Fibroblast of skin of back (primary cell): ENCODE data around the gene SLC22A2.
A peak's percentile ranks its signal among the peaks of the same experiment; 100 is the strongest.

Experiments
- DNase-seq: peaks from one replicate; pipeline ENCODE4 v3.0.0-alpha.2; 2013

The SLC22A2 gene

DNA sequence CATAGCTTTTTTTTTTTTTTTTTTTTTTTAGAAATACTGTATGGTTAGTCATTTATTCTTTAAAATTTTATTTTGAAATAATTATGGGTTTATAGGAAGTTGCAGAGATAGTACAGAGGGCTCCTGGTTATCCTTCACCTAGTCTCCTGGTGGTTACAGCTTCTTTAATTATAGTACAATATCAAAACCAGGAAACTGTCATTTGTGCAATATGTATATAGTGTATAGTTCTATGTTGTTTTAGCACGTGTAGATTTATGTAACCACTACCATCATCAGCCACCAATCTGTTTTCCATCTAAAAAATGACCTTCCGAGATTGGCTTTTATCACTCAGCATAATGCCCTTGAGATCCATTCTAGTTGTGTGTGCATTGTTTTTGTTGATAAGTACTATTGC, 54.7 kb downstream of the SLC22A2 start:
- DNase-seq, result no peak

DNA sequence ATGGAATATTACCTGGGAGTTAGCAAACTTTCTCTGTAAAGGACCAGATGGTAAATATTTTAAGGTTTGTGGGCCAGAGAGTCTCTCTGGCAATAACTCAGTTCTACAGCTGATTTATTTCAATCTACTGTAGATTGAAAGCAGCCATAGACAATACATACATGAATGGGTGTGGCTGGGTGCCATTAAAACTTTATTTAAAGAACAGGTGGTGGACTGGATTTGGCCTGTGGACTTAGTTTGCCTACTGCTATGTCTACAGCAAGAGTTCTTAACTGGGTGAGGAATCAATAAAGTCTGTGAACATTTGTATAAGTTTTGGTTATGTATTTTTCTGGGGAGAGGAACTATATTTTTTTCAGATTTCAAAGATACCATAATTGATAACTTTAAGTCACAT, 55.1 kb downstream of the SLC22A2 start:
- no peak for DNase-seq

DNA sequence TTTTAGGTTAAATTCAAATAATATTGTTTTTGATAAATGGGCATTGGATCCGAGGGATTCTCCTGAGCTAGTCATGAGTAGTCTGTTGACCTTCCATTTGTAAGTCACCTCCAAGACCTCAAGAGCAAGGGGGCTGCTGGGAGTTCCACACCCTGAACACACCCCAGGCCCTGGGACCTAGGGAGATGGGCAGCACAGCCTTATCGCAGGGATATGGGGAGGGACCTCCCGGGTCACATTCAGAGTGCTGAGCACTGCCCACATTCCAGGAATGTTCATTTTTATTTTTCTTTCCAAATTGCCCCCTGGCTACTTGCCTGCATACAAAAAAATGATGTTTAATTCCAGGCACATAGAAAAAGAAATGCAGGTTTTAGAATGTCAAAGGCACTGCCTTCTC, 55.5 kb downstream of the SLC22A2 start:
- no peak for DNase-seq

DNA sequence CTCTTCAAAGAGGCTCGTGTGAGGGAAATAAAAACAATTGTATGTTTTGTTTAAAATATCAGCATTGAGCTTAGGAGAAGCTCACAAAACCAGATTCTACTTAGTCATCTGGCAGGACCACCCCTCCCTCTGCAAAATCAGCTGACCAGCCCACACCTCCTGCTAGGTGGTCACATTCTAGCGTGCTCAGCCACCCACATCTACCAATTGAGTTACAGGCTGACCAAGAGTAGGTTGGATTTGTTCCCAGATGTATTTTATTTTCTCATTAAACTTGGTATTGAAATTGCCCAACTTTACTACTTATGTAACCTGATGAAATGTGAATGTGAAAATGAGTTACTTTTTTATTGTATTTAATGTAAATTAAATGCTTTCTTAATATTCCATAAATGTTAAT, 56.2 kb downstream of the SLC22A2 start:
- DNase-seq, result no peak

DNA sequence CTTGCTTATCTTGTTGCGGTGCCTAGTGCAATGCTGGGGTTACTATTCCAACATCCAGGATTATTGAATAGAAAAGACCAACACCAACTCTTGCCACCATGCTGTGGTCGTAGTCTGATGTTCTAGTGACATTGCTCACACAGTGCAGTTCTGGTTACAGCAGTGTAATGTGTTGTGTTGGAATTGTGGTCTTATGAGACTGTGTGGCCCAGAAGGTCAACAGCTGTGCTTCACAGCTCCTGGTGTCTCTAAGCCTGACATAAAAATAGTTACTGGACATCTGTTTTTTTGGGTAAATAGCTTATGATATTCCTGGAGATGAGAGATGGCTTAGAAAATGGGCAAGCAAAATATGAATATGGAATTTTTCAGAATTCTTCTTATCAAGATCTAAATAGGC, 57.6 kb downstream of the SLC22A2 start:
- DNase-seq, result no peak

DNA sequence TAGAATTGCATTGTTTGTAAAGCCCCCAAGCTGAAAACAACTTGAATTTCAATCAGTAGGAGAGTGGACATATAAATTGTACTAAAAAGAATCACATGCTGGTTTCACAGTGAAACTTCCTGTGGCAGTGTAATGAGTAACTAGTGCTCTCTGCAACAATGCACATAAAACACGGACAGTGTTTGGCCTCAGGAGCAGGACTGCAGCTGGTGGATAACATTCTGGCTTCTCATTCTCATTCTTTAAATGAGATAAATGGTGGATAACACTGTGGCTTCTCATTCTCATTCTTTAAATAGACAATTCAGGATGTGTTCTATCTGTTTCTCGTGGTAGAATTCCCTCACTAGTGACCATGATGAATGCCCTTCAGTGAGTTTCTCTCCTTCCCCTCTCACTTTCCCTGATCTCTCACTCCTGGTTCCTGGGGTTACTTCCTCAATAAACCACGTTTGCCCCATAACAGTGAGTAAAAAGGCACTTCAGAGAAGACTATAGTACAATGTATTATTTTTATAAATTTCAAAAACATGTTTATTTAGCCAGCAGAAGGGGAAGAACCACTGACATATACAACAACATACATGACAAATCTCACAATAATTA, 59.9 kb downstream of the SLC22A2 start:
- no peak for DNase-seq

DNA sequence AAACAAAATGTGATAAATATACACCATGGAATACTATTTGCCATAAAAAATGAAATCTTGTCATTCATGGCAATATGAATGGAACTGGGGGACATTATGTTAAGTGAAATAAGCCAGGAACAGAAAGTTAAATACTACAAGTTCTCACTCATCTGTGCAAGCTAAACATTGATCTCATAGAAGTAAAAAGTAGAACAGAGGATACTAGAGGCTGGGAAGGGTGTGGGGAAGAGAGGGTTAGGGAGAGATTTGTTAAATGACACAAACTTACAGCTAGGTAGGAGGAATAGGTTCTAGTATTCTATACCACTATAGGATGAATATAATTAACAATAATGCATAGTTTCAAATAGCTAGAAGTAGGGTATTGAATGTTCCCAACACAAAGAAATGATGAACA, 61.0 kb downstream of the SLC22A2 start:
- no peak for DNase-seq

DNA sequence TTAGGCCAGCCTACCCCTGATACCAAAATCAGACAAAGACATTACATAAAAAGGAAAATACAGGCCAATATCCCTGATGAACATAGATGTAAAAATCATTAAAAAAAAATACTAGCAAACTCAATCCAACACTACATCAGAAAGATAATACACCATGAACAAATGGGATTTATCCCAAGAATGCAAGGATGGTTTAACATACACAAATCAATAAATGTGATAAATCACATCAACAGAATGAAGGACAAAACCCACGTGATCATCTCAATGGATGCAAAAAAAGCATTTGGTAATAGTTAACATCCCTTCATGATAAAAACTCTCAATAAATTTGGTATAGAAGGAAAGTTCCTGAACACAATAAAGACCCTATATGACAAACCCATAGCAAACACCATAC, 63.8 kb downstream of the SLC22A2 start:
- DNase-seq, result no peak

DNA sequence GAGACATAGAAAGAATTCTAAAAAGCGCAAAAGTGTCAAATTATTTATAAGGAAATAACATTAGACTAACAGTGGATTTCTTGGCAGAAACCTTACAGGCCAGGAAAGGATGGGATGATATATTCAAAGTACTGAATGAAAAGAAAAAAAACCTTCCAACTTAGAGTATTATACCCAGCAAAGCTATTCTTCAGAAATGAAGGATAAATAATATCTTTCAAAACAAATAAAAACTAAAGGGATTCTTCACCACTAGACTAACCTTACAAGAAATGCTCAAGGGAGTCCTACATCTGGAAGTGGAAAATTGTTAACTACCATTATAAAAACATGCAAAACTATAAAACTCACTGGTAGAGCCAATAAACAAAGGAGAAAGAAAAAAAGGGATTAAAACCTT, 65.8 kb downstream of the SLC22A2 start:
- no peak for DNase-seq

DNA sequence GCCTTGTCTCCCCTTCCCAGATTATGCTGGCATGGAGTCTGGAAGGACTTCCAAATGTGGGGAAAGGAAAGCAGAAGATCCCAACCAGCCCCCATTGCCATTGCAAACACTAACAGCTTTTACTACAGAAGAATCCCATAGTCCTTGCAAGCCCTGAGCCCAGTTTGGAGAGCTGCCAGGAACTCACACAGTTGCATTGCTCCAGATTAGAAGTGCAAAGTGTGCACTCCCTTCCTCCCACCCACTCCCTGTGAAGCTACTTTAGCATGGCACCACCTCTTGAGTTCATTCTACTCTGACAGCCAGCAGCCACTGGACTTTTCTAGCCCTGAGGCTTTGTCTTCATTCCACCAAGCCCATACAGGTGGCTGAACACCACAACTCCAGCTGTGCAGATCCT, 67.6 kb downstream of the SLC22A2 start:
- DNase-seq, result no peak

DNA sequence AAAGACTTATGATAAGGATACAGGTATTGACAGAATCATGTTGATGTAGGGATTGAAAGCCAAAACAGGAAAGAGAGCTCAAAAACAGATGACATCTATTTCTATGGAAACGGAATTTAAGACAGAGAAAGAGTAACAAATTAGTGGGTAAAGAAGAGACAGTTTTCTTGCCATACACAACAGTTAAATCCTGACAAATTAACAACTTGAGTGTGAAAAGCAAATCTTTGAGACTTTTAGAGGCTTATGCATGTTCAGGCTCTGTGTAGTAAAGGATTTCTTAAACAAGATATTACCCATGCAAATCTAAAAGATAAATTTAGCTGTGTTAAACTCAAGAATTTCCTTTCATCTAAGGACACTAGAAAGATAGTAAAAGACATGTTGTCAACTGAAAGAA, 68.5 kb downstream of the SLC22A2 start:
- no peak for DNase-seq

DNA sequence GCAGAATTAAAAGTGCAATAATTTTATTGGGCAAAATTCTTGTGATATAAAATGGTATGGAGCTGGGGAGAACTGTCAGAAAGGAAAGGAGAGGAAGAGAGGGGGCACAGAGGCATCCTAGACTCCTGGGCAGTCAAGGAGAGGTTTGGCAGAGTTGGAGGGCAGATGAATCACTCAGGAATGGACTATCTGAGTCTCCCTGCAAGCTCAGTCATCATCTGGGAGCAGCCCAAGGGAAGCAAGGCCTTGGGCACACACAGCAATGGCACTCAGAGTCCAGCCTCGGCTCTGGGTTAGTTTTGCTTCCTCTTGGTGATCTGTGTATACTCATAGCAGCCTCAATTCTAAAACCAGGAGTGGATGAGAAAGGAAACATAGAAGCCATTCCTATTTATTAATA, 69.8 kb downstream of the SLC22A2 start:
- DNase-seq, result no peak

DNA sequence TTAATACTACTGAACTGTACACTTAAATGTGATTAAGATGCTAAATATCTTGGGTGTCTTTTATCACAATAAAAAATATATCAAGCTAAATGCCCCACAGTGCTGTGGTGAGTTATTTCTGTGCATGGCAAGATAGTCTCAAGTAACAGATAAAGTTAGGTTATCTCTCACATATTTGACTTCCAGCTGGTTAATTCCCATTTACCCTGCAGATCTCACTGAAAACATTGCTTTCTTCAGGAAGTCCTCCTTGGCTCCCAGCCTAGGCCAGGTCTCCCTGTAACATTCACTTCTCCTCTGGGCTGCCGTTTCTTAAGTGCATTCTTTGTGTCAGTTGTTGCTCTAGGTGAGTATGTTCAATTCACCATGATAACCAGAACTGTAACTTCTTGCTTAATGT, 77.9 kb downstream of the SLC22A2 start:
- DNase-seq, result no peak

DNA sequence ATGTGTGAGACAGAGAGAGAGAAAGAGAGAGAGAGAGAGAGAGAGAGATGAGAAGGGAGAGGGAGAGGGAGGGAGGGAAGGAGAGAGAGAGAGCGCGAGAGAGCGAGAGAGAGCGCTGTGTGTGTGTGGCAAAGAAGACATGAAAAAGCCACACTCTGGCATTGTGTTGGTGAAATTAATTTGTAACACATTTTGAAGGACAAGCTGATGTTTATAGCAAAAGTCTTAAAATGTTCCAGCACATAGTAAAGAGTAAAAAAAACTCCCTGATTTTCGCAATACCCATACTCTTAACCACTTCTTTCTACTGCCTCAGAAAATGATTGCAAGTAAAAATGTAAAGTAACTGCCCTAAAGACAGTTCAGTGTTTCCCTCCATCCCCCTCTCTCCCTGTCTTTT, 80.3 kb downstream of the SLC22A2 start:
- DNase-seq, result no peak

DNA sequence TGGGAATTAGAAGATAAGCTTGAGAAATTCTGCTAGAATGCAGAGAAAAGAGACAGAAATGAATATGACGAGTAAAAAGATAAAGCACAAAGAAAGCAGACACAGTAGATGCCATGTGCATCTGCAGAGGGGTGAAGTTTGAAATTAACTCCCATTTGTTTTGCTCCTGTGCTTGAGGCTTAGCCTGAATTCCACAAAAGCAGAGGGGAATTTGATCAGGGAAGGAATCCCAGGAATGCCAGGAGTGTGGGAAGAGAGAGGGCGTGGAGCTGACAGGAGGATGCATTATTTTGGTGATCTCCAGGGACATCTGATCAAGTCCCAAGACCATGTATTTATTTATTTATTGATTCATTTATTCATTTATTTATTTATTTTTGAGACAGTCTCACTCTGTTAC, 81.4 kb downstream of the SLC22A2 start:
- DNase-seq, result no peak

DNA sequence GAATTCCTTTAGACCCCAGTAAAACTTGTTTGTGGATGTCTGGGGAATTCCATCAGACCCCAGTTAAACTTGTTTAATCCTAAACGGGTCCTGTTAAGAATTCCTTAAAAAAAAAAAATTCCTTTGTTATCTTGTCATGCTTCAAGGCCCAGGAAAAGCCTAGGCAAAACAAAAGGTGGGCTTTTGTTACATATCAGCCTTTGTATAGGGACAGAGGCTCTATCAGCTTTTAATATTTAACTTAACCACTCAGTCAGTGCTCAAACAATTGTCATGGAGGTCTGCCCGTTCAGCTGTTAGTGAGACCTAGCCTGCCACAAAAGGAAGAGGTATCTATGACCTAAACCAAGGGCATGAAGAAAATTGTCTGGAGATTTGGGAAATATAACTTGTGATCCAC, 83.9 kb downstream of the SLC22A2 start:
- no peak for DNase-seq

DNA sequence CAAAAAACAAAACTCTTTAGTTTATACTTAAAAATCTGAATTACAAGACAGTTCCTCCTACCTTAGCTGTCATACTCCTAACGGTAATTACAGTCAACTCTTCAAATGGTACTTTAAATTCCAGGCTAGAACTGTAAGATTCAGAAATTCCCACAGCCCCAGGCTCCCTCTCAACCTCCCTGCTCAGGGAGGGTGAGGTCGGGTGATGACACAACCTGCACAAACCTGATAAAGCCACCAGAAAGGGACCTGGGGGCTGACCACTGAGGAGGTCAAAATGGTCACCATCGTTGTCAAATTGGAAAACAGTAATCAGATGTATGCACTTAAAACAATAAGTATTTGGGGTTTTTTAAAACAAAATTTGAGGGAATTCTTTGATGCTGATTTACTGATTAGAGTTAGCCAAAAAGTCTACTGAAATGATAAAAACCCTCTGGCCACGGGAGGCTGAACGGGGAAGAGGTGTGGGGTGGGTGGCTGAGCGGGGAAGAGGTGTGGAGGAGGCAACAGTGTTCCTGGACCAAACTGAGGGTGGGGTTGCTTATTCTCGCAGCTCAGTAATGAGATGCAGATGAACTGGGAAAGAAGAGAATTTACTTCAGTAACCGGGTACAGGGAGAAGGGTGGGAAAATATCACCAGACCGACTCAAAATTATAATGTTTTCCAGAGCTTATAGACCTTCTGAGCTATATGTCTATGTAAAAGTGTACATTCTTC, 84.7 kb downstream of the SLC22A2 start:
- no peak for DNase-seq

DNA sequence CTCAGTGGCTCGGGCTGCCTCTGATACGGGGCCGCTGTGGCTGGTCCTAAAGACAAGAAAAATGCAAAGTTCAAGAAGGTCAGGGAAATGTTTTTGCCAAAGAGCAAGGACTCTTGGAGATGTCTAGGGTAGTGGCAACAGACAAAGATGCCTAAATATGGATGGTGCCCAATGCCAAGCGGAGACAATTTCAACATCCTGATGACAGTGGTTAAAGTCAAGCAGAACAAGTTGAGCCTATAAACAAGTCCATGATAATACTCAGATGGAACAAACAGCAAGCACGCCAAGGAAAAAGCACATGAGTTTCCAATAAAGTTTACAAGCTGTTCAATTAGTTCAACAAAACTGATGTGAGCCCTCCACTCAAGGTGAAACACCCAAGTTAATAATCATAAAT, 85.9 kb downstream of the SLC22A2 start:
- DNase-seq, result no peak

DNA sequence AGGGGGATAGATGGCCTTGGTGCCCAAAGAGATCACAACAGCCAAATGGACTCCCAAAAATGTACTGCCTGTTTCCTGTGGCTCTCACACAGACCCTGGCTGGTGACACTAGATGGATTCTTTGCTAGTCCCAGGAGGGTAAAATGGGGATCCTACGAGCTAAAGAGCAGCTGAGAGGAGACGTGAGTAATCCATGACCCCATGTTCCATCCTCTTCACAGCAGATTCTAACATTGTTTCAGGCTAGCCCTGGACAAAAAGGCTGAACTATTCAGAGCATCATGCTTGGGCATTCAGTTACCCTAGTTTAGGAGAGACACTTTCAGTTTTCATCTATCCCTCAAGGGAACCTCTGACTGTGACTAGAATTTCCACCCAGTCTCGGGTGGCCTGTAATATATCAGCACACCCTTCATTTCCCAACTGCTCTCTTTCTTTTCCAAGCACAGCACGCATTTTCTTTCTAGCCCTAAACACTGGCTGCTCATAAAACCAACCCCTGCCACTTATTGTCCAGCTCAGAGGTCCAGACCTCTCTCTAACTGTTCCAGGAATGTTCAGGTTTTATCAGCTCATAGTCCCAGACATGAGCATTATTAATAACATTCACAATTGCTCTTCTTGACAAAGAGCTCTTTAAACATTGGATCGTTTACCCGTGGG, 88.5 kb downstream of the SLC22A2 start:
- DNase-seq, result peak; percentile 5

DNA sequence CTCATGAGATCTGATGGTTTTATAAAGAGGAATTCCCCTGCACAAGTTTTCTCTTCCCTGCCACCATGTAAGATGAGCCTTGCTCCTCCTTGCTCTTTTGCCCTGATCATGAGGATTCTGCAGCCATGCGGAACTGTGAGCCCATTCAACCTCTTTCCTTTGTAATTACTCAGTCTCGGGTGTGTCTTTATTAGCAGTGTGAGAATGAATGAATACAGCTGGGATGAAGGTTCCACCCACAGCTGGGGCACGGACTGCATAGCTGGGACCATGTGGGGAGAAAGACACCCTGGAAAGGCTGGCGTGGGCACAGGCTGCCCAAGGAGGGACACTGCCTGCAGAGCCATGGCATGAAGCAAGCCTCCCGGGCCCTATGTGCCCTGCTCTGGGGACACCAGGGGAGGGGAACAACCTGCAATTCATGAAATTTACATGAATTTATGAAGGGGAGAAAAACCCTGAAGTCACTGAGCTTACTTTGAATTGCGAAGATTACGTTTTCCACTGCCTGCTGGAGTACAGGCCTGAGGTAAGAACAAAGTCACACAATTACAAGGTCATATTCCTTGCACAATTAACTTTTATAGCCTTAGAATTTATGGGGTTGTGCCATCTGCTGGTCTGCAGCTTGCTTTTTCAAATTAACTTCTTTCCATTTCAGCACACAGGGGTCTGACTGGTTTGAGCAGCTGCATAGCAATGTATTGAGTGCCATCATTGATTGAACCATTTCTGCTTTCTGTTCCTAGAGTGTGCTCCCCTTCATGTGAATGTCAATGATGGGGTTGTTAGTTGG, 90.8 kb downstream of the SLC22A2 start:
- no peak for DNase-seq
